GM19238 (cell line): ENCODE measurements around the gene XPNPEP1.

Source experiments
- DNase-seq: peaks from one replicate; pipeline ENCODE4 v3.0.0; 2011; ENCODE audit warnings: low spot score; ENCODE audit not compliant: insufficient read length

Gene XPNPEP1

DNA sequence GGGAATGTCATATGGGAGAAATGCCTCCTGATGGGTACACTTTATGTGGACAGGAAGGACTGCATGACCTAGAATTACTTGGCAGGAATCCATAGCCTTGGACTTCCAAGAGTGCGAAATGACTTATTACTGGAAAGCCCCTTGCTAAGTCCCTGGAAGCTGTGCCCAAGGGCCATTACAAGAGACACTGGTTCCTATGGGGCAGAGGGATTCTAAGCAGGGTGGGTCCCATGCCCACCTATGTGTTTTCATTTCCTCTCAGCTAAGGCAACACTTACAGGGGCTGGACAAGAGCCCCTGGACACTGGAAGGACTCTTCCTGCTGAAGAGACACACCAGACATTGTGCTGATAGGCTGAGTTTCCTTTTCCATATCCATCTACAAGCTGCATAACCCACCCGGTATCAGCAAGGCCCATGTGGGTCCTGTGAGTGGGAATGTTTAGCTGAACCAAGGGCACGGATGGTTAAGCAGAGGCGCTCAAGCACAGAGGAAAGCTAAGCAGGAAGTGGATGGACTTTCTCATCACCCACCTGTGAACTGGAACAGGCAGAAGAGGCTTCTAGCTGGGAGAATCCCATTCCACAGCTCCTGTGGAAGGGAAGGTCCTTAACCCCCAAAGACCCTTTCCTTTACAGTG, 56.2 kb downstream of the XPNPEP1 start:
- no peak for DNase-seq

DNA sequence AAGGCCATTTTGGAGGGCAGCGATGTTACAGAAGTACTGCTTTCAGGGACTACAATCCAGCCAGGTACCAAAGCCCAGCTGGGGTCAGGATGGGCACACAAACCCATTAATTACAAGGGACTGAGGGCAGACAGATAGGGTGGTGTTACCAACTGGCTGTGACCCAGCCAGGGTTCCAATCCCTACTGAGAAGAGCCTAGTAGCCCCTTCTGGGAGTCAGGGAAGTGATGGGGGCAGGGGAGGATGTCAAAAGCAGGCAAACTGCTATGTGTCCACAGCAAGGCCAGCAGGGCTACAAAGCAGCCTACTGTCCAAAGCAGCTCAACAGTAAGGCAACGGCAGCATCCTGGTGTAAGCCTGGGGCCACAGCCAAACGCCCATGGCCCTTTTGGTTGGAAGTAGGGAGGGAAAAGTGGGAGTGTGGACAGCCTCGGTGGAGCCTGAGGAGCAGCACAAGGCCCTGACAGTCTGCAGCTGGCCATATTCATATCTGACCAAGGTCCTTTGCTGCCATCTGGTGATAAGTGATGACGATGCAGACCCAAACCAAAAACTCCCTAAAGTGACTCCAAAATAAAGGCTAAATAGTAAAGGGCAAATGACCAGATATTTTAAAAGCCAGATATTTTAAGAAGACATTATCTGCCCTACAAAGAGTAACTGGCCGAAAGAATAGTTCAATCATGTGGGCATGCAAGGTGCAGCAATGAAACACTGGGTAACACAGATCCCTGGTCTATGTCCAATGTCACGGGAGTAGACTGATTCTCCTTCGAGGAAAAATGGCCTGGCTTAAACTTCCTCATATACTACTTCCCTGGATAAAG, 56.9 kb downstream of the XPNPEP1 start:
- no peak for DNase-seq

DNA sequence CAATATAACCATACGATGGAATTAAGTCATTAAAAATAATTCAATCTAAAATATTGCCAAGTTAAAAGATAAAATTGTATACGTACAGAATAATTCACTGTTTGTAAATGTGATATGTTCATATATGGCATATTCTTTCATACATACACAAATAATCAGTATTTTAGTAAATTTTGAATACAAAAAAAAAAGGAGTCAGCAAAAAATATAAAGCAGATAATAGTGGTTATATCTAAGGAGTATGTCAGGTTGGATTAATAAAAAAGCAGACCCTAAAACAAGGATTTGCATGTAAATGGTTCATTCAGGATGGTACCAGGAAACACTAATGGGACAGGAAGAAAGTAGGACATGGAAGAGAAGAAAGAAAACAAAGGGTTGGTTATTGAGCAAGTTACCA, 59.5 kb downstream of the XPNPEP1 start:
- DNase-seq = no peak

DNA sequence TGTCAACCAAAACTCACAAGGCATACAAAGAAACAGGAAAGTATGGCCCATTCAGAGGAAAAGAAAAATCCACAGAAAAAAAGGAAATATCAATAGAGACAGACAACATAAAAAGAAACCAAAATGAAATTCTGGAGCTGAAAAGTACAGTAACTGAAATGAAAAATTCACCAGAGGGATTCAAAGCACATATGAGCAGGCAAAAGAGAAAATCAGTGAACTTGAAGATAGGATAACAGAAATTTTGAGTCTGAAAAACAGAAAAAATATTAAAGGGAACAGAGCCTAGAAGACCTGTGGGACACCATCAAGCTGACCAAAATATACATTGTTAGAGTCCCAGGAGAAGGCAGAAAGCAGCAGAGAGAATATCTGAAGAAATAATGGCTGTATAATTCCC, 60.6 kb downstream of the XPNPEP1 start:
- DNase-seq = no peak

DNA sequence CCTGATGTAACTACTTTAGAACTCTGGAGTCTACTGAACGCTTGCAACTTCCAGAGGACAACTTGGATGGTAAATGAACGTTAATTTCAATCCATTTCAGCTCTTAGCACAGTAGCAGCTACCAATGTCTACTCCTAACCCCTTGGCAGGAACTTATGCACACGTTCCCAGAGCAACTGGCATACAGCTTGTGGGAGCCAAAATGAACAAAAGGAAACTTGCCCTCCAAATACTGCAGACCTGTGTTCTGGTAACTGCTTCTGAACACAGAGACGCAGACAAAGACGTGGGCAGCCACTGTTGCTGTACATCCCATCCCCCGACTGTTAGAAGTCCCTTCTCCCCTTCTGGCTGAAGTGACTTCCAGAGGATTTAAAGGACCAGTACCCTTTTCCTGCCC, 61.3 kb downstream of the XPNPEP1 start:
- no peak for DNase-seq

DNA sequence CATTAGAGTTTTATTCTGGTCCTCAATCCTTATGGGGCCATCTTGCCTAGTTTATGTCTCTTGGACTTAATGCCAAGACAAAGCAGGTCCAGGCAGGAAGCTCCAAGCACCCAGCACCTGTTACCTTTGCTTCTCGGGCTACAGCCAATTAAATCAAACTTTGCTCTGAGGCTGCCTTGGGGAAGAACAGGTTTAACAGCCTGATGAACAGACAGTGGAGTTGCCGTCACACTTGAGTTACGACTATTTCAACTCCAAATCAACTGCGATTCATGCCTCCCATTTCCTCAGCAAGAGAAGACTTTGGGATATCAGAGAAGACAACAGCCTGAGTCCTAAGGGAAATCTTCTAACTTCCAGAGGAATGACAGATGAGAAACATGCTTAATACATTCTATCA, 62.2 kb downstream of the XPNPEP1 start:
- no peak for DNase-seq

DNA sequence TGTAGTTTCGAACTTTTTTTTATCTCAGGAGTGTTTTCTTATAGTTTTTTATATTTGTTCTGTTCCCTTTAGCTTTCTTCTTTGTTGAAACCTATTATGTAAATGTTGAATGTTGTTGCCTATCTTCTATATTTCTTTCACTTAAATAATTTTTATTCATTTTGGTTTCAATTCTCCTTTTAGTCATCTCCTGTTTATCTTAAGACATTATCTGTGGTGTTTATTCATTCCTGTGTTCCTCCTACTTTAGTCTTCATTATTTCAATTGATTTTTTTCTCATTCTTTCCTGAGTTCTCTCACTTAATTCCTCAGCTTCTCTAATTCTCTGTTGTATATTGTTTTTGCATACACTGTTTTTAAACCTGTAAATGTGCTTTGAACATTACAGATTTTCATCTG, 64.1 kb downstream of the XPNPEP1 start:
- DNase-seq = no peak

DNA sequence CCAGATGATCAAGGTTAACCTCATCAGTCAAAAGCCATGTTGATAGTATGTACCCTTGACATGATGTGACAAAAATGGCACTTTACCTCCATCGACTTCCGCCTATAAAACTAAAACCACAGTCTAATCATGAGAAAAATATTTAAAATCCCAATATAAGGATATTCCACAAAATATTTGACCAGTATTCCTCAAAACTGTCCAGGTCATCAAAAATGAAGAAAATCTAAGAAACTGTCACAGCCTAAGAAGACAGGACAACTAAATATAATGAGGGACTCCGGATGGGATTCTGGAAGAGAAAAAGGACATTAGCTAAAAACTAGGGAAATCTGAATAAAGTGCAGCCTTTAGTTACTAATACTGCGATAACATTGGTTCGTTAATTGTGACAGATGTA, 67.6 kb downstream of the XPNPEP1 start:
- no peak for DNase-seq

DNA sequence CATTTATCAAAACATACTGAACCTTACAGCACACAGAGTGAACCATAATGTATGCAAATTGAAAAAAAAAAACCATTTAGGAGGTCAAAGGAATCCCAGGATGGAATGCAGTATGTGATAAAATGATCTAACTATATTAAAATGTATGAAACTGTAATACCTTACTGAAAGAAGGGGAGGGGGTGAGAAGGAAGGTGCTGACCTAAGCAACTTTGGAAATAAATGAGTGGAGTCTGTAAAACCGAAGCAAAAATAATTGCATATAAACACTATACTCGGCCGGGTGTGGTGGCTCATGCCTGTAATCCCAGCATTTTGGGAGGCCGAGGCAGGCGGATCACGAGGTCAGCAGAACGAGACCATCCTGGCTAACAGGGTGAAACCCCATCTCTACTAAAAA, 69.4 kb downstream of the XPNPEP1 start:
- DNase-seq = no peak

DNA sequence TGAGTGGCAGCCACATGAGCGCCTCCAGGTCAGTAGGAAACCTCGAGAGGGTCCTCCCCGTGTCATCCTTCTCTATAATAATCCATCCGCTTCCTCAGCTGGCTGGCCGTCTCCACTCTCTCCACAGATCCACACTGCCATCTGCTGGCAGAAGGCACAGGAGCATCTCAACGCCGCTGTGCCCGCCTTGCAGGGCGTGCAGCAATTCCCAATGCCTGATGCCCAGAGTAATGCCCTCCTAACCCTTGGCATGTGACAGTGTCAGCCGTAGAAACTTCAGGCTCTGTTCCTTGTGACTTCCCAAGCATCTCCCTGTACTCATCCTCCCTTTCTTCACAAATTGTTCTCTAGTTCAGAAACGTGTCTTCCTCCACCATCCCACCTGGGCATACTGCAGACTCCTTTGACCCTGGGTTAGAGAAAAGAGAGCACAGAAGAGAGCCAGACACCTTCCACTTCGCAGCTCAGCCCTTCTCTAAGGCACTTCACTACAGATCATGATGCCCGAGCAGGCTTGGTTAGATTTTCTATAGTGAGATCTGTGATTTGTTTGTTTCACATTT, 70.8 kb downstream of the XPNPEP1 start:
- DNase-seq = peak; percentile 57

DNA sequence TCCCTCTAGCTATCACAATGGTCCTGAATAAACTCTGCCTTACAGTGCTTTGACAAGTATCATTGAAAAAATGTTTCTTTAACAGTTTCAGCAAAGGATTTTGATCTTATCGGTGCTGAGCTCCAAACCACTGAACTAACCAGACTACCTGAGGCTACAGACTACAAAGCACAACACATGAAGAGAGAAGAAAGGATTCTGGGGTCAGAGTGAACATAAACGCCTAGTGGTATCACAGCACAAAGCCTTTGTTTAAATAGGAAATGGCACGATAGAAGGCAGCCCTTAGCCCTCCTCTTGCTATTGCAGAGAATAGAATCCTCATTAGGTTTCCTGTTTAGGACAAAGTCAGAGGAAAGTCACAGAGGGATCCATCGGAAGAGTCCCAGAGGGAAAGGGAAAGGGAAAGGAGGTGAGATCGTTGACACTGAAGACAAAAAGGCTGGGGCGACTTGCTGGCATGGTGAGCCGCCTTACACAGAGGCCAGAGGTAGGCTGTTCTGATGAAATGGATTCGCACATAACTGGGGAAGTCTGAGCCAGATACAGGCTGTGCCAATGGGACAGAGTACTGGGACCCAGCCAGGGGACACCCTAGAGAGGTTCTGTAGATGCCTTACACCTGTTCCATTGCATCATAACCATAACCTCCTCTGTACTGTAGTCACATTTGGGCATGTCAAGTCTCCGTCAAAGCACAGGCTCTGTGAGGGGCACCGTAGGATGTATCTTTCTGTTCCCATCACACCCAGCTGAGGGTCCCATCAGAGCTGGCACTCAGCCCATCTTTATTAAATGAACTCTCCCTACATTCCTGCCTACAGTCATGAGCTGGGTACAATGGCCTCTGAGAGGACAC, 71.5 kb downstream of the XPNPEP1 start:
- no peak for DNase-seq

DNA sequence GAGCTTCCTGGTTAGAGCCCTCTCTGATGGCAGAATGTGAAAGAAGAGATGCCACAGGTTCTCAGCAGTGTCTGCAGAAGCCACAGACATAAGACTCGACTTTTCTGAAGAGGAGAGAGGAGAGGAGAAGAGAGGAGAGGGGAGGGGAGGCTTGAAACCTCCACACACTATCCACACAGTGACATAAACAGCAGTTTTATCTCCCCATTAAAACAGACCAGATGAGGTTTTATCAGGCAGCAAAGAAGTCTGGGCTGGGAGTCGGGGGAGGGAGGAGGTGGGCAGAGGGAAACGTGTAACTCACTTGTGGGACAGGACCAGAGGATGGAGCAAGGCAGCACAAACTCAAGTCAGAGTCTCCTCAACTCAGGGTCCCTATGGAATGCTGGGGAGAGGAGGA, 76.5 kb downstream of the XPNPEP1 start:
- DNase-seq = no peak

DNA sequence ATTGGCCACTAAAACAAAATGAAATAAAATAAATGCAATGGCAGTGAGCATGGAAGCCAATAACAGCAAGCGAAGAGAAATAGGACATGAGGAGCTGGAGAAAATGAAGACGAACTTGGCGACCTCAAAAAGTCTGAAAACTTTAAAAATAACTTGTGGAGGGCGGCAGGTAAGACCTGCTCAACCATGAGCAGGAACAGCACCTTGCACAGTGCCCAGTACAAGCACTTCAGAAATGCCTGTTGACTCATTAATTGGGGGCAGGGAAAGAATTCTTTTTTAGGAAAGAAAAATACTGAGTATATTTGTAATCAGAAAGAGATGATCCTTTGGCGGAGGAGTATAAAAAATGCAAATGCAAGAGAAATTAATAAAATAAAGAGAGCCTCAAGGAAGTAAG, 78.0 kb downstream of the XPNPEP1 start:
- DNase-seq = no peak

DNA sequence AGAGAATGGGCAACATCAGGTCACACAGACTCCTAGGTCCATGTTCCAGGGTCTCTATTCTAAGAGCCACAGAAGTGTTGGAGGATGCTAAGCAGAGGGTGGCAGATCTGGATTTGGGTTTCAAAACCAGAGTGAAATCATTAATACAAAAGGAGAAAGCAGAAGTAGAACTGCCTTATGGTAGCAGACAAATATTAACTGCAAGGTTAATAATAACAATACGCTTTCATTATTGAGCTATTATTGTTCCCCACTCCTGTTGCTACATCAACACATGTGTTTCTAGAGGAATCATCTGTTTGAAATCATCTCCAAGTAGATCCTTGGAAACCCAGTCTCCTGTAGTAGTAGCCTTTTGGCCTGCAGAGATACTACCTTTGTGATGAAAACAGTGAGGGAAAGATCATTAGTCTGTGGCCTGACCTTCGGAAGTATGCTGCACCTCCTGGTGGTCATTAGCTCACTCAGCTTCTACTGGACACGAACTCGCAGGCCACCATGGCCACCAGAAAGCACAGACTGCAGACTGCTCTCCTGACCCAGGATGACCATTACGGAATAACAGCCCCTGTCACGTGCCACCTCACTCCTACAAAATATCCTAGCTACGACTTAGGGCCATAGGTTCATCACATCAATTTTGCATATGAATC, 84.6 kb downstream of the XPNPEP1 start:
- no peak for DNase-seq

DNA sequence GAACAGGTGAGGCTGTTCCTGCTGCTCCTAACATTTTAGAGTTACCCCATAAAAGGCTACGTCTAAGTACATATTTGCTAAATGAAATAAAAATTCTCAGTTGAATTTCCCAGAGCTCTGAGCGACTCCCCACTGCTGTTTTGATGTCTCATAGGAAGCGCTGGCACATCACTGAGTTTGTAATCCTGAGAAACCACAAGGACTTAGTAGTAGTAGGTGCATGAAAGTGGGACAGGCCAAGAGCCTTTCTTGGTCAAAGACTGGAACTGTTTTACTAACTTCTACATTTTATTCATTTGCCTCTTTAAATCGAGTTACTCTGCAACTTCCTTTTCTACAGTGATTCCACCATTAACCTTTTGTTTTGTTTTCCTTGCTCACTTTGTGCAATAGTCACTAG, 85.9 kb downstream of the XPNPEP1 start:
- no peak for DNase-seq

DNA sequence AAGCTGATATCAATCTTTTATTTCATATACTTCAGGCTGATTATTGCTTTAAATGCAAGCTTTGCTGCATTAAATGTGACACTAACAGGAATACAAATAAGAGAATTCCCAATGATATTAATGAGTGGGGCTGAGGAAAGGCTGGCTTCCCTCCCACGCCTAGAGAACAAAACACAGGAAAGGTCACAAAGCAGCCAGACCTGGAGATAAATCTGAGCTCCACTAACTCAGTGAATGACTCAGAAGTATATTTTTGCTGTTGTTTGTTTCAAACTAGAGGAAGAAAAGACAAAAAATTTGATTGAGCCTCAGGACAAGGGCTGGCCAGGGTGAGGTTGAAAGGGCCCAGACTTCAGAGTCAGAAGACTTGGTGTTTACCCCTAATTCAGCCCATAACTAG, 88.1 kb downstream of the XPNPEP1 start:
- no peak for DNase-seq

DNA sequence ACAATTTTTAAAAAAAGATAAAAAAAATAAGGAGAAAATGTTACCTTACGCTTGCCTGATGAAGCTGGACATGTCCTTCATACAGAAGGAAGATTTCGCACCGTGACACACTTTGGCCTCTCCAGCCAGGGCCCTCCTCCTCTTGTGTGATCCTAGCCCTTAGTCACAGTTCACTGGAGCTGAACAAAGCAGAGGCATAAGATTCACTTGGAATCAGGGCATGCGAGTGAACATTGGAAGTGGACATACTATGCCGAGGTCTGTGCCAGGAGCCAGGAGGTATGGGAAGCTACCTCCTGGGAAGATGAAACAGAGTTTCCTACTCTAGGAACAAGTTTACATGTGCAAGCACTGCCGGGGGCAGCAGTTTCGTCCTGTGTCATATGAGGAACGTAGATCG, 91.5 kb downstream of the XPNPEP1 start:
- DNase-seq = no peak

DNA sequence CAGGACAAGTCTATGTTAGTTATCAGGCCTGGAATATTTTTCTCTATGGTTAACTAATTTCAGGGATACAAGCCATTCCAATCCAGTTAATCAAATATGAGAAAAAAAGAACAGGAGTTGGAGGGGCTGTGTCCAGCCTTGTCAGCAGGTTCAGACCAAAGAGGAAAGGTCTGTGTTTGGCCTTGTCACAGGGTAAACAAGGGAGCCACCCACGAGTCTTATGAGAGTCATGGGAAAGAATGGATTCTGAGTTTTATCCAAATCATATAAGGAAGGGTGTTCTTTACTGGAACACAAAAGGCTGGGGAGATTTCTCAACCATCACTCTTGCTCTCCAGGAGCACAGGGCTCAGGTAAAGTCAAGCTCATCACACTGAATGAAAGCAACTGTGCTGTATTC, 99.1 kb downstream of the XPNPEP1 start:
- DNase-seq = no peak

DNA sequence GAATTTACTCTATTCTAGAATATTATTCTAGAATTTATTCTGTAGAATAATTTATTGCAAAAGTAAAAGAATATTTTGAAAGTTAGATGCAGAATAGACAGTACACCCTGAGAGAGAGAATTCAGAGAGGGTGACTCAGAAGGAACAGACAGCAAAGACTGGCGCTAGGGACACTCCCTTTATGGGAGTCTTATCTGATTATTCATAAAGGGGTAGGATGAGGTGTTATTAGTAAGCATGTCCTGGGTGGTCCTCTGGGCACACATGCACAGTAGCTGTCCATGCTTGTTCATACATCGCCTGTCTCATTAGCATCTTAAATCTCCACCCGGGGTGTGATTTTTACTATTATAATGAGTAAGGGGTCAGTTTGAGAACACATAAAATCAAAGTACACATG, 100.1 kb downstream of the XPNPEP1 start:
- no peak for DNase-seq

DNA sequence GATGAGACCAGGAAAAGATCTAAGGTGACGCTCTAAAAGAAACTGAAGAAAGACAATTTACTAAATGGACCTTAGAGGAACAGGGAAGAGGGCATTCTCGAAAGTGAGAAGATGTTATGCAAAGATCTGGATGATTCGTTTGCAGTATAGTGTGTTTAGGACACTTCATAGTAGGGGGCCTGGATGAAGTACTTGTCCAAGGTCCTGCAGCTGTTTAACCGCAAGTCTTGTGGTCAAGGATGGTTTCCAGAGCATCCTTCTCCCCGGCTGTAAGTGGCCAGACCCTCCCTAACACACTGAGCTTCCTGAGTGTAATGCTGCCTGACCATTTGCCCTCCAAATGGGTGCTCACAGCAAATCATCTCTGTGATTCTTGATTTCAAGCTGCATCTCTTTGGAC, 101.6 kb downstream of the XPNPEP1 start:
- no peak for DNase-seq

DNA sequence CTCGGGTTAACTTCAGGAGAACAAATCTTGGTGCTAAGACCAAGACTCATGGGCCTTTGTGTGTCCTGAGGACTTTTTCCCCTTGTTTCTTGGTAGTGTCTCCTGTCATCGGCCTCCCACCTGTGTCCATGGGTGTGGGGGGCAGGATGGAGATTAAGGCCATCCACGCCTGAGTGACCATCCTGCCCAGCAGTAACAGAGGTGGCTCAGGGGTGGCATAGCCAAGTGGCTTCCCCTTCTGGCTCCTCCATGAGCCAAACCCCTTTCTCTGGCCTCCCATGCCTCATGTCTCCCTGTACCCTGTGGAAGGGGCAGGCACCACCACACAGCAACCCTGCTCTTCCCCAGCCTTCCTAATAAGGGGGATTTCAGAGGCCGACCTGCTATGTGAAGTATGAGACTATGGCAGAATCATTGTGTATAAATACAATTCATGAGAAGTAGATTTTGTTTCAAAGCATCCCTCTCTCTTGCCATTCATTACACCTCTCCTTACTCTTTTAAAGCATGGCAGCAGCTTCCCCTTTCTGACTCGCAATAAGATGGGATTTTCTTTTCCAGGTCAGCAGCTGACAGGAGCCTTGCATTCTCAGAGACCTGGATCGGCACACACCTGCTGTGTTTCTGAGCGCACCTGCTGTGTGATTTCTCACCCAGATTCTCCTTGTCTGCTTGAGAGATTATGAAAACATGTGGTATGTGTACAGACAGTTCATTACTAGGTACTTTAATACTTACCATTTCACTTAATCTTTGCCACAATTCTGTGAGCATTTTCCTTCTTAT, 102.5 kb downstream of the XPNPEP1 start:
- DNase-seq = no peak
